GM23248 (cell line): ENCODE results near the gene IFNL1.
"Not testable (repeated sequence)": the region's sequence is repeated elsewhere in the genome, so short reads cannot be mapped to it uniquely, and the experiment has no call there.

Source experiments
- EZH2 ChIP-seq: fragments of 200-600 bp; sonication (generic); IDR thresholded peaks from 2 replicates; pipeline ENCODE4 v1.6.1; 2018; ENCODE audit warnings: antibody characterized with exemption, mild to moderate bottlenecking; ENCODE audit not compliant: insufficient read depth, poor library complexity, severe bottlenecking
- EZH2phosphoT487 ChIP-seq: fragments of 200-600 bp; sonication (generic); IDR thresholded peaks from 2 replicates; pipeline ENCODE4 v1.6.1; 2018; ENCODE audit warnings: antibody characterized with exemption, moderate library complexity, mild to moderate bottlenecking, low read depth; ENCODE audit not compliant: insufficient read depth

DNA sequence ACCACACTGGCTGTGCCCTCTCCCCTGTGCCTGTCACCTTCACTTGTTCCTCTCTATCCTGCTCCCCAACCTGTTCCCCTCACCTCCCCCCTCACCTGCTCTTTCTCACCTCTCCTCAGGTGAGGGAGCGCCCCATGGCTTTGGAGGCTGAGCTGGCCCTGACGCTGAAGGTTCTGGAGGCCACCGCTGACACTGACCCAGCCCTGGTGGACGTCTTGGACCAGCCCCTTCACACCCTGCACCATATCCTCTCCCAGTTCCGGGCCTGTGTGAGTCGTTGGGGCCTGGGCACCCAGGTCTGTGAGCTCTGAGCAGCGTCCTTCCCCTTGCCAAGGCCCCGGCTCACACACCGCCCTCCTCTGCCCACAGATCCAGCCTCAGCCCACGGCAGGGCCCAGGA is 26.8 kb upstream of the IFNL1 start:
- not testable (repeated sequence) for TF ChIP-seq EZH2, EZH2phosphoT487
